GM19438 (cell line): ENCODE measurements around the gene NUP42.

Experiments used
- ATAC-seq: cut with Tn5 transposase; IDR thresholded peaks from one replicate; pipeline ENCODE4 v1.9.1; 2021; ENCODE audit warnings: low read depth; ENCODE audit not compliant: unreplicated experiment

The NUP42 gene

DNA sequence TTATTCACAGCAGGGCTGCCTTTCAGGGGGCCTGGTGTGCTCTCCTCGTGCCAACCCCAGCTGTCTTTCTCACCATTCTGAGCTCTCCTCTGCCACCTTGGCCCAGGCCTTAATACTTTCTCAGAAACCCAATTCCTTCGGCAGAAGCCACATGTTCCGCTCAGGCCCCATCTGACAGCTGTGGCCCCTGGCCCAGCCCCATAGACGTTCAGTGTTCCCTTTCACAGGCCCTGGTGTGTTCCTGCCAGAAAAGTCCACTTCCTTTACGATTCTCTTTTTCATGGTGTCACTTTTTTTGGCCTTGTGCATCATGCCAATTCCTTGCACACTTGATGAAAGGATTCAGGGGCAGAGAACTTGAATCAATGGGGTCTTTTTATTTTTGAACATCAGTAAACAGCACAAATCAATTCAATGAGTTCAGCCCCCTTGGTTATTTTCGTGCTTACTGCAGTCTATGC lies 48.8 kb downstream of the NUP42 start:
- no peak for ATAC-seq

DNA sequence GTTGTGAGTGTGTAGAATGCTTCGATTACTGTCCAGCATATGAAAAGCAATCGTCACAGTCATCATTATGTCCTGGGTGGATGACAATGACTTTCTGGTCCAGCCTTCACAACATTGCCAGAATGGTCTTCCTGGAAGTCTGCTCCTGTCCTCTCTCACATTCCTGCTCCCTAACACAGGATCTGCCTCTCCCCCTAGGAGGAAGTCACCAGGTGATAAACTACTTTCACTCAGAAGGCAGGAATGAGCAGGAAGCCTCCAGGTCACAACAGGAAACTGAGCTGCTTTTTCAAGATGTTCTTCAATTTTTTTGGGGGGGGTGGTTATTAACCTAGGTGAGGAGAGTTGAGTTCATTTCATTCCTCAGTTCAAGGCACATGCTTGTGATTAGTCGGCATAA lies 51.1 kb downstream of the NUP42 start:
- ATAC-seq: no peak

DNA sequence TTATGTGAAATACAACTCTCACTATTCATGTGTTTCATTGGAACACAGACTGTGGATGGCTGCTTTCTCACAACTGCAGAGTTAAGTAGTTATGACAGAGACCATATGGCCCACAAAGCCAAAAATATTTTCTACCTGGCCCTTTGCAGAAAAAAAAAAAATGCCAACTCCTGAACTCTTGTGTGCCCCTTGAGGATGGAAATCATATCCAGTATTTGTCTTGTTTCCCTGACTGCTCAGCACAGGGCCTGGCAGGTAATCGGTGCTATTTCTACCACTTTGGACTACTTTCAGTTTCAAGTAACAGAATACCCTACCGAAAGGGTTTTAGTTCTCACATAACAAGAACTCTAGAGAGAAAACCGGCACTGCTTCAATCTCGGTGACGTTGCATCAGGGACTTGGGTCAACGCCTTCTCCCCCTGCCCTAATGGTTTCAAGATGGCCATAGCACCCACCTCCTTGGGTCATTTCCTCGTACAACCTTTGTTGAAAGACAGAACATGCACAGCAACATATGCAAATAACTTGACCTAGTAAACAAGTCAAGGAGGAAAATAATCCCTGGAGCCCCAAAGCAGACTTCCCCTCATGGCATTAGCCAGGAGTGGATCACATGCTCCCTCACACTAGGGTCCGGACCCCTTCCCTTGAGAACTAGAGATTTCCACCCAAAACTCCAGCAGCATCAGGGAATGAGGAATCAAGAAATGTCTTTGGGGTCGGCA lies 52.9 kb downstream of the NUP42 start:
- ATAC-seq: no peak

DNA sequence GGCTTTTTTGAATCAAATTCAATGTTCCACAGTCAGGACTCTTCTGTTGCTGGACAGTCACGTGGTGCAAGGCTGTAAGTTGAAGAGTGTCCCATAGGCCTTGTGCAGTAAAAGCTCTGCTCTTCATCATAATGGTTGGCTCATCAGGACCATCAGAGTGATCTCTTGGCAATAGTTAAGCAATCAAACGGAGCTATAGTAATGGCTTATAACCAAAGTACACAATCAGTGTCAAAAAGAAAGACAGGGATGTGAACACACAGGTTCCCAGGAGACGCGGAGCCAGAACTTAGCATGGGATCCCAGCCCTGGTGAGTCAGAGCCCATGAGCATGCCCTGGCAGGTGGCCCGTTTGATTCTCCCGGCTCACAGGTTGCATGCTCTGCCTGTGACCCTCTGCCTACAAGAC lies 54.0 kb downstream of the NUP42 start:
- ATAC-seq: no peak

DNA sequence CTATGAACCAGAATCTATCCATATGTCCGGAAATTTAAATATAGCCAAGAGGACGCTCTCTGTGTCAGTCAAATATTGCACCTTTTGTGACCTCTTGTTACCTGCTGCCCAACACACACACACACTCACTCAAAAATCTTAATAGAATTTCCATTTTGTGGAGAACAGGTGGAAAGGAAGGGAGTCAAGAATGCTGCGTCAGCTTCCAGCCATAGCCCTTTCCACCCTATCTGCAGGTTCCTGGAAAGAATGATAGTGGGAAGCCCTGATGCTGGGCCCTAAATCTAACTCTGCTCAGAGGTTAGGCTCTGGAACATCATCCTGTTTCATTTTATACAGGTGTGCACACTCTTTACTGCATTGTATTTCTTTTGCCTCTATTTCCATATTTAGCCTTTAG lies 55.2 kb downstream of the NUP42 start:
- no peak for ATAC-seq

DNA sequence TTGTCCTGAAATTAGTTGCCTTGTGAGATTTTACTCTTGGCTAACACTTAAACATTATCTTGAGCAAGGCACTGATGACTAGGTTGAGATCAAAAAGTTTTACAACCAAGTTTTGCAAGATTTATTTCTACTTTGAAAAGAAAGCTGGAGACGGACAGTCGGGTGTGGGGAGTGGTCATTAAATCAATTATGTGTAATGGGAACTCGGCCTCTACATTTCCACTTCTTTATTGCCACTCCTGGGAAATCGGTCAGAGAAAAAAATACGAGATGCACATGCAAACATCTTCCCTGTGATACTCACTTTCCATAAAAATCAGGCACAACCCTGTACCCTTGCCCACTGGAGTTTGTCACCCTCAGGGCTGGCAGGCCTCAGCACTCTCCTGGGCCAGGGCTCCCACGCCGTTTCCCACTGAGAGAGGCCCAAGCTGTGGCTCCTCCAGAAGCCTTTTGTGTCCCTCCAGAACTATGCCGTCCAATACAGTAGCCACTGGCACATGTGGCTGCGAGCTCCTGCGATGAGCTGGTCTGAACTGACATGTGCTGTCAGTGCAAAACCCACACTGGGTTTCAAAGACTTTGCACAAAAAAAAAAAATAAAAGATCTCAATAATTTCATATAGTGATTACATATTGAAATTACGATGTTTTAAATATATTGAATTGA lies 57.3 kb downstream of the NUP42 start:
- ATAC-seq: no peak

DNA sequence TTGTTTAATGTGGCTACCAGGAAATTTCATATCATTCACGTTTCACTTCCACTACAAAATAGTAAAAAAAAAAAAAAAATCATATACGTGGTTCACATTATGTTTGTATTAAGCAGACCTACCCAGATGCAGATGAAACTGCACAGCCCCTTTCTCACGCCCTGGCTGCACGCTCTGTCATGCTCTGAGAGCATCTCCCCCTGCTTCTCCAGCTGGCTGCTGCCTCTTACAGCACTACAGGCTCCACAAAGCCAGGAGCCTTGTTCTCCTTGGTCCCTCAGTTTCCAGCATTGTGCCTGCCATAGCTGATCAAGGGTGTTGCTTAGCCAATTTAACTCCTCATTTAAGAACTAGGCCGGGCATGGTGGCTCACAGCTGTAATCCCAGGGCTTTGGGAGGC lies 57.9 kb downstream of the NUP42 start:
- no peak for ATAC-seq

DNA sequence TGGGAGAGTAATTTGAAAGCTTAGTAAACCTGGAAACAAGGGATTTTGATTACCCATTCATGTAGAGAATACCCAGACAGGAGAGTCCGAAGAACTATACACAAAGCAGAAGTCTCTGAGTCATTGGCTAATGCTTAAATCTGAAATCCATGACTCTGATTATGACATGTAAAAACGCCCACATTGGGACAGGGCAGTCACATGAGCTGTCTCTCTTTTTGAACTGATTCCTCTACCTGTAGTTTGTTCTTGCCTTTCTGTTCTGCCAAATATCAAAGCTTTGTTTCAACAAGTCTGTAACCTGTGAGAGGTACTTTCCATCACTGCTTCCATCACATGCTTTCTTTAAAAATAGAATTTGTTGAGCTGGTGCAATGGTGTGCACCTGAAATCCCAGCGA lies 60.5 kb downstream of the NUP42 start:
- ATAC-seq: no peak

DNA sequence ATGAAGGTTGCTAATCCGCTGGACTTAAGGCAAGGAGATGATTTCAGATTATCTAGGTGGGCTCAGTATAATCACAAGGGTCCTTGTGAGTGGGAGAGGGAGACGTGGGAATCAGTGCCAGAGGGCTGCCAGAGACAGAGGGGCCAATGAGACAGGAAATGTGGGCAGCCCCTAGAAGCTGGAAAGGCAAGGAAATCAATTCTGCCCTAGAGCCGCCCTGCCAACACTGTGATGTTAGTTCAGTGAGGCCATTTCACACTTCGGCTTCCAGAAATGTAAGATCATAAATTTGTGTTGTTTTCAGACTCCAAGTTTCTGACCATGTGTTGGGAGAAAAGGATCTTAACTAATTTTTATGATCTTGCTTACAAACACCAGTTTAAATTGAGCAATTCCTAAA lies 61.1 kb downstream of the NUP42 start:
- no peak for ATAC-seq

DNA sequence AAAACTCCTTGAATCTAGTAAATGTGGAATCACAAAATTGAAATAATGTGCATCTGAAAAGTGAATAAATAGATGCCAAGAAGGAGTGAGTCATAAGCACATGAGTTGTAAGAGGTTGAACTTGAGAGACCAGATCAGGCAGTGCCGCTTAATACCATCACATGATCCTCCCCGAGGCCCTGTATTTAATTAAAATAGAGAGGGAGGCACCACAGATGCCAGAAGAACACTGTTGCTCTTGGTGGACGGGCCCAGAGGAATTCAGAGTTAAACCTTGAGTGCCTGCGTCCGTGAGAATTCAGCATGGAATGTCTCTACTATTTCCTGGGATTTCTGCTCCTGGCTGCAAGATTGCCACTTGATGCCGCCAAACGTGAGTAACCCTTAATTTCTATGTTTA lies 64.7 kb downstream of the NUP42 start, which contains the start of gene GPNMB:
Gene GPNMB (plus strand): TSS at position 221 of the 400 bp plus-strand sequence. CDS start 83 bp downstream, at position 304.
- ATAC-seq: no peak

DNA sequence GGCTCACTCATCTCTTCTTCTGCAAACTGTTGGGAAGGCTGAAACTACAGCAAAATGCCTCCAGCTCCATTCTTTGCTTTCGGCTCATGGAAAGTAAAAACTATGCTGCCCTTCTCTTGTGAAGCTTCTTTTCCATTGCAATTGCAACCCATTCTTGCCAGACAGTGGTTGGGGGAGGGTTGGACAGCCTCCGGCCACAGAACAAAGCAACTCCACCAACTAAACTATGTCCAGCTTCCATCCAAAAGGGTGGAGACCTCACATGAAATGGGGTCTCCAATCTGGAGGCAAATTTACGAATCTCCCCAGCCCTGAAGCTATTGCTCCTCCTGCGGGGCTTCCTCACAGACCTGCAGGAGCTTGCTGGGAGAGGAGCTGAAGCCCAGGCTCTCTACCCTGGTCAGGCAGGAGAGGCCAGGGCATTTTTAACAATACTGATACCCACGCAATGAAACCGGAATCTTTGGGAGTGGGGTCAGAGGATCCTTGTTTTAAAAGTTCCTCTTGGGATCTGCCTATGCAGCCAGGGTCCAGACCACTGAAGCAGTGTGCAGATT lies 65.3 kb downstream of the NUP42 start:
- no peak for ATAC-seq

DNA sequence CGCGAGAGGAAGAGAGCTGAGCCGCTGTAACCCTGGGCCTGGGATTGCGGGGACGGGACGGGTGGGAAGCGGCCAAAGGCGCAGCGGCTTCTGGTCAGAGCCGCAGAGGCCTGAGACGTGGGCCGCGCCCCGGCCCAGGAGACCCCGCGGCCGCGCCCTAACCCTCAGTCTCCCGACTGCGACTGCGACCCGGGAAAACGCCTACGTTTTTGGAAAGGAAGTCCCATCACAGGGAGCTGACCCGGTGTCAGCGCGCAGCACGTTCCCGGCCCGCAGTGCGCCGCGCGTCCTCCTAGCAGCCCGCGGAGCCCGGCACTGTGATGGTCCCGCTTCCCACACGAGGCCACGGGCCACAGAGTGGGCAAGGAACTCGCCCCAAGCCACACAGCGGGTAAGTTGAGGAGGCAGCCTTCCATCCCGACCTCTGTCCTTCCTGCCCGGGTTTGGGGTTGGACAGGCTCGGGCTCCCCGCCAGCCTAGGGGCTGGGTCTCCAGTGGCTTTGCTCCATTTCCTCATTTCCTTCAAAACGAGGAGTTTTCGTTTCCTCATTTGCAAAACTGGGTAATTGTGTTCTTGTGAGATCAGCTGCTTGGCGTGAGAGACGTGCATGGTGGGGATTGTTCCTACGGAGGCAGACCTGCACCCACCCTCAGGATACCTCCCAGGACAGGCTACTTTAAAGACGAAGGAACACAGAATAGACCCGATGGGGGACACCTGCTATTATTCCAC lies 65.9 kb downstream of the NUP42 start:
- peak; percentile 57 for ATAC-seq

DNA sequence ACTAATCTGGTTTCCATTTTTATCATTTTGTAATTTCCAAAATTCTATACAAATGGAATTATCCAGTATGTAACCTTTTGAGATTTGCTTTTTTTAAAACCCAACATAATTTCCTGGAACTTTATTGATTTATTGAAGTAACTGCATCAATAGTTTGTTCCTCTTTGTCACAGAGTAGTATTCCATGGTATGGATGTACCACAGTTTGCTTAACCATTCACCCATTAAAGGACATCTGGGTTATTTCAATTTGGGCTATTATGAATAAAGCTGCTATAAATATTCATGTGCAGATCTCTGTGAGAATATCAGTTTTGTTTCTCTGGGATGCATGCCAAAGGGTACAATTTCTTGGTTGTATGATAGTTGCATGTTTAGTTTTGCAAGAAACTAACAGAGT lies 67.6 kb downstream of the NUP42 start:
- no peak for ATAC-seq
